ENCODE data around the gene MED27. TPM values are rescaled to one million over a fixed set of nuclear protein-coding genes. Genes with fewer than 3 reads are reported as not detected.
A peak's percentile ranks its signal among the peaks of the same experiment; 100 is the strongest.

MED27 gene
- total RNA-seq, 3 donors from 2014 or later: 13.0 to 16.3 (median 14.4) TPM

DNA sequence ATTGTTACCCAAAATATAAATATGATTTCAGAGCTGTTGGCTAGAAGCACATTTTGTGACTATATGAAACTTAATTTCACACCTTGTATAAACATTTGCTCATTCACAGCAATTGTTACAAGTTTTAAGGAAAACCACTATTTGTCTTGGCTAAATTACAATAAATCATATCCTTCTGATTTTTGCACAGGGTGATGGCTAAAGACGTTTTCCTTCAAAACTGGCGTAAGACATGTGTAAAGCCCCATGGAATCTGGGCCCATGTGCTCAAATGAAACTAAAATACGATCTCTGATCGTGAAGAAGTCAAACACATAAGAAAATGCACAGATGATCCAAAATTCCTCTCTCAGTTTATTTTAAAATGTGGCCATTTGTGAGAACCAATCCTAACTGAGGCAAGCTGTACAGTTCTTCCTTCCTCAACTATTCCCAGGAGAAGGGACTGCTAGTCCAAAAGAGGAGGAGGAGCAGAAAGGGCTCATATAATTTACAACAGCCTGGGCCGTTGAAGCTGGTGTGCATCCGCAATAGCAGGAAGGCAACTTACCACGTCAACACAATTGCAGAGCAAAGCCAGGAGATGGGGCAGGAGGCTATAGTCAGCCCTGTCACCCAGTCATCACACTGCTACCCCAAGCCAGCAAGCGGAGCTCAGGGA, 98.4 kb downstream of the MED27 start:
- ATAC-seq (no peak), DNase-seq (no peak)
- peaks cover 2% of the 10 kb centered on the region for H3K4me1 ChIP-seq (ENCODE audit: low read depth)
- no peak overlapping the region for H3K4me3 ChIP-seq
- intact Hi-C loops (cut with DNase I, micrococcal nuclease): no loop called here
- no peaks in the 10 kb centered on the region for H3K9me3 ChIP-seq
- no peaks in the 10 kb centered on the region for H3K36me3 ChIP-seq (ENCODE audit: low read depth)
- TF ChIP-seq, protein P1, sequence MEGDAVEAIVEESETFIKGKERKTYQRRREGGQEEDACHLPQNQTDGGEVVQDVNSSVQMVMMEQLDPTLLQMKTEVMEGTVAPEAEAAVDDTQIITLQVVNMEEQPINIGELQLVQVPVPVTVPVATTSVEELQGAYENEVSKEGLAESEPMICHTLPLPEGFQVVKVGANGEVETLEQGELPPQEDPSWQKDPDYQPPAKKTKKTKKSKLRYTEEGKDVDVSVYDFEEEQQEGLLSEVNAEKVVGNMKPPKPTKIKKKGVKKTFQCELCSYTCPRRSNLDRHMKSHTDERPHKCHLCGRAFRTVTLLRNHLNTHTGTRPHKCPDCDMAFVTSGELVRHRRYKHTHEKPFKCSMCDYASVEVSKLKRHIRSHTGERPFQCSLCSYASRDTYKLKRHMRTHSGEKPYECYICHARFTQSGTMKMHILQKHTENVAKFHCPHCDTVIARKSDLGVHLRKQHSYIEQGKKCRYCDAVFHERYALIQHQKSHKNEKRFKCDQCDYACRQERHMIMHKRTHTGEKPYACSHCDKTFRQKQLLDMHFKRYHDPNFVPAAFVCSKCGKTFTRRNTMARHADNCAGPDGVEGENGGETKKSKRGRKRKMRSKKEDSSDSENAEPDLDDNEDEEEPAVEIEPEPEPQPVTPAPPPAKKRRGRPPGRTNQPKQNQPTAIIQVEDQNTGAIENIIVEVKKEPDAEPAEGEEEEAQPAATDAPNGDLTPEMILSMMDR (IDR thresholded peaks at IDR 0.05): no peak

DNA sequence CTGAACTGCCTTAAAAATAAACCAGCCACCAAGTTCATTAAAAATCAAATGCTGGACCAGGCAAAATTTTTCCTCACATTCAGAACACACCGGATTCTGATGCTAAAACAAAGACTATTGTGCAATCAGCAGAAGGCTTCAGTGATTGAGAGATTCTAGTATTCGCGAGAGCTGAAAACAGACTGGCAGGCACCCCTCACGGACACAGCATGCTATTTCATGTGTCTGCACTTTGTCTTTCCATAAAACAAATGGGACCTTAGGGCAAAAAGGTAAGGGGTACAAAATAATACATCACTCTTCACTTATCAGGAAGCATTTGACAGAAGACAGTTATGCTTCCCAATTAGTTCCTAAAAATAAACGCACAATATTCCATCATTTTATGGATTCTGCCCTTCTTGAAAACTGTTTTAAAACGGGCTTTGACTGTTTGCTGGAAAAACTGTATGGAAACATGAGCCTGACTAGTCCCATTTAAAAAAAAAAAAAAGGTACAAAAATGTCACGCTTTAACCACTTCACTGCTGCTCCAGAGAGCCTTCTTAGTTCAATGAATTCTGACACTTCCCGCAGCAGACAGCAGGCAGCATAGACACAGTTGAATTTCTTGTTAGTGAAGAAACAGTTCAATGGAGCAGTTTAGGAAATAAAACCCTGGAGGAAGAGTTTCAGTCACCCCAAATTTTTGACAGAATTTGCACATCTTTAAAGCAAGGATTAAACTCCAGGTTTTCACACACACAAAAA, 99.2 kb downstream of the MED27 start:
- TF ChIP-seq, protein P1 (IDR thresholded peaks at IDR 0.05): no peak
- H3K4me1 ChIP-seq (ENCODE audit: low read depth): peaks cover 5% of the 10 kb centered on the region
- no peaks in the 10 kb centered on the region for H3K9me3 ChIP-seq
- intact Hi-C loops (cut with DNase I, micrococcal nuclease): no loop called here
- ATAC-seq (no peak), DNase-seq (no peak)
- H3K36me3 ChIP-seq (ENCODE audit: low read depth): no peaks in the 10 kb centered on the region
- no peak overlapping the region for H3K4me3 ChIP-seq

DNA sequence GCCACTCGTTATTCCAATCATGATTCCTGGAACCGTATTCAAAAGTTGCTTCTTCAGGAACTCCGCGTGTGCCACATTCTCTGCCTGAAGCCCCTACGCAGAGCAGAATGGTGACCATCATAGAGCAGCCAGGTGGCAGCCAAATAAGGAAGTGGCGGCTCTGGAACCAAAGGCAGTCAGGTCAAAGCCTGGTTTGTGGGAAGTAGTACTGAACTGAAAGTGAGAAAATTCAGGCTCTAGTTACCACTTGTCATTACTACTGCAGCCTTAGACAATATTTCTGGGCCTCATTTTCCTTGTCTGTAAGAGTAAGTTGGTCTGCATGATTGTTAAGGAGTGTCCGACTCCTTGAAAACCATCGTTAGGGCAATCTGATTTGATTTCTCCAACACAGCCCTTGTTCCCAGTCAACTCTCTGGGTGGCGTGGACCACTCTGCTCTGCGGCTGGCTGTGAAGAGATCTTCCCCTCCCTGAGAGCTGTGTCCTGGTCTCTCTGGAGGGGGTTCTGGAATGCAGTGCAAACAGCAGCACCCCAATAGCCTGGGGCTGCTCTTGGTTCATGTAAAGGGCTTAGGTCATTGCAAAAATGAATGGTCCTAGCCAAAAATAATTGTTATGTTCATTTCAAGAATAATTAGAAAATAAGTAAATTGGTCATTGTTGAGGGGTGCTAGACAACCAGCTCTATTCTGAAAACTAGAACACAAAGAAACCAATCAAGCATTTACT, 102.4 kb downstream of the MED27 start:
- no peaks in the 10 kb centered on the region for H3K36me3 ChIP-seq (ENCODE audit: low read depth)
- H3K4me3 ChIP-seq: no peak overlapping the region
- H3K9me3 ChIP-seq: no peaks in the 10 kb centered on the region
- peak; percentile 22 for ATAC-seq
- H3K4me1 ChIP-seq (ENCODE audit: low read depth): peaks cover 5% of the 10 kb centered on the region
- DNase-seq: peak in 1 of 3 donors; percentile 3
- intact Hi-C loops (cut with DNase I, micrococcal nuclease): no loop called here
- TF ChIP-seq, protein P1 (IDR thresholded peaks at IDR 0.05): no peak

DNA sequence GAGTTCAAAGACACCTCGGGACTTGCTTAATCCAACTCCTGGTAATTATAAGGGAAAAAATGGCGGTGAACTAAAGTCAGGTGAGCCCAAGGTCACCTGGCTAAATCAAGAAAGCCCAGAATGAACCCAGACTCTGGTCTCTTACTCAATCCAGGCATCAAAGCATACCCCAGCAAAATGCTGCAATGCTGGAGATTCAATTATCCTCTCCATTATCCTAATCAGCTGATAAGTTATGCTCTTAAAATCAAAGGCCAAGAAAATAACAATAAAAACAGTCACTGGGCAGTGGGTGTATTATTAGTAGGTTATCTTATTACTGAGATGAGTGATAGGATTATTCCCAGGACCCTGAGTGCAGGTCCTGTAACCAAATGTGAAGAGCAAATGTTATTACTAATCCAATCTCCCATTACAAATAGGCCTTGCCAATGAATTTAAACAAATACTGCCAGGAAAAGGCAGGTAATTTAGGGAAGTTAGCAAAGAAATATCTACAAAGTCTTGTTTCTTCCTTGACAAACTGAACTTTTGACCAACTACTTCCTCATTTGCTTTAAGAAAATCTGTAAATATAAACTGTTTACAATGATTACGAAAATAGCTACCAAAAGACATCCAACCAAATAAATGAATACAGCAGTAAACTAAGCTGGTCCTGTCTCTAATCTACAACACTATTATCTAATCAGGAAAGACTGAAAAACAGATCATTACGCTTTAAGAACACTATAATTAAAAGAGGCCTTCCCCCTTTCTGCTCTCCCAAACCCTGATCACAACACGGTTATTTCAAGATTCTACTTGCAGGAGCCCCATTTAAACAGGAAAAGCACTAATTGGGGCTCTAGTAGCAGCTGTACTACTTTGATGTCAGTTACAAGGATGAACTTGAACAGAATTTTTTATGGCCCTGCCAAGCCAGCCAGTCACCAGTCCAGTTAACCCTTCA, 103.2 kb downstream of the MED27 start:
- Histone ChIP-seq H3K4me3 (no peak overlapping the region), H3K9me3 (no peaks in the 10 kb centered on the region), H3K4me1 (ENCODE audit: low read depth) (peaks cover 5% of the 10 kb centered on the region), H3K36me3 (ENCODE audit: low read depth) (no peaks in the 10 kb centered on the region)
- ATAC-seq (no peak), DNase-seq (no peak)
- intact Hi-C loops (cut with DNase I, micrococcal nuclease): no loop called here
- TF ChIP-seq, protein P1 (IDR thresholded peaks at IDR 0.05): no peak

DNA sequence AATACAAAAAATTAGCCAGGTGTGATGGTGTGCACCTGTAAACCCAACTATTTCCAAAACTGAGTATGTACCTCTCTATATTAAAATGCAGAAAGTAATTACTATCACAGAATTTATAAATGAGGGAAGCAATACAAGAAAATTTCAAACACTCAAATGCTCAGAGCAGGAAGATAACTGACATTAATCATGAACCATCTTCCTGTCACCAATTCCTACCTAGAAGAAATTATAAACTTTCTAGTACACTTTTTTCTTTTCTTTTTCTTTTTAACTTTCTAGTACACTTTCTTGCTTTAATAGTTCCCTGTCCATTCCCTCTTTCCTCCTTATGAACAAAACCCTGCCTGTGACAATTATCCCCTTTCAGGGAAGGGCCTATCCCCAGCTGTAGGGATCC, 106.8 kb downstream of the MED27 start:
- no peaks in the 10 kb centered on the region for H3K9me3 ChIP-seq
- ATAC-seq (no peak), DNase-seq (no peak)
- TF ChIP-seq, protein P1 (IDR thresholded peaks at IDR 0.05): no peak
- H3K36me3 ChIP-seq (ENCODE audit: low read depth): no peaks in the 10 kb centered on the region
- no peak overlapping the region for H3K4me3 ChIP-seq
- intact Hi-C loops (cut with DNase I, micrococcal nuclease): no loop called here
- H3K4me1 ChIP-seq (ENCODE audit: low read depth): peaks cover 5% of the 10 kb centered on the region

Measured in mucosa of descending colon (tissue), 3 donors.